ENCODE measurements around the gene USHBP1. TPM values are rescaled to one million over a fixed set of nuclear protein-coding genes. Genes with fewer than 3 reads are reported as not detected.

USHBP1 gene
- total and polyA plus RNA-seq, 2 of the 4 experiments (the other 2 are of a cell fraction) = not detected

DNA sequence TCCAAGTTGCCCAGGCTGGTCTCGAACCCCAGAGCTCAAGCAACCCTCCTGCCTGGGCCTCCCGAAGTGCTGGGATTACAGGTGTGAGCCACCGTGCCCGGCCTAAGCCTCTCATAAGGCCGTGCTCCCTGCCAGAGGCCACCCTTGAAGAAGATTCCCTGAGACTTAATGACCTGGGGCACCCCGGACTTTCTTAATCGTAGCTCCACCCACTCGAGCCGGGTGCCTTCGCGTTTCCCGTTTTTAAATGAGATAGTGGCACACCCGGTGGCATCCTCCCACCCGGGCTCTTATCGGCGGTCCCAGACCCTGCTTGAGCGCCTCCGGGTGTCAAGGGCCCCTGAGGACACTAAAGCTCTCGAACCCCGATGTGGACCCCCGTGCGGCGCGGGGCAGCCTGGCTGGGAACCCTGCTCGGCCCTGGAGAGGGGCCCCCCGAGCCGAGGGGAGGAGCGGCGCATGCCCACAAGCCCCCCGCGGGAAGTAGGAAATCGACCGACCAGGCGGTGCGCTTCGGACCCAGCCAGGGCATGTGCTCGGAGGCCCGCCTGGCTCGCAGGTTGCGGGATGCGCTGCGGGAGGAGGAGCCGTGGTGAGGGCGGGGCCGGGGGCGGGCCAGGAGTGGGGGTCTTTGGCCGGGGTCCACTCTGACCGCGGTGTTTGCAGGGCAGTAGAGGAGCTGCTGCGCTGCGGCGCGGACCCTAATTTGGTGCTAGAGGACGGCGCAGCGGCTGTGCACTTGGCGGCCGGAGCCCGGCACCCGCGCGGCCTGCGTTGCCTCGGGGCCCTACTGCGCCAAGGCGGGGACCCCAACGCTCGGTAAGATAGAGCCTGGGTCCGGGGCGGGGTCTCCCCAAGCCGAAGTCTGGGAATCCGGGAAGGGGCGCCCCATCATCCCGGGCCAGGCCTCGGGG lies 17.1 kb upstream of the USHBP1 start, which contains the start of gene ANKLE1:
Gene ANKLE1 (plus strand): TSS at position 511 of the 914 bp plus-strand sequence. CDS start 20 bp downstream, at position 531.
- Histone ChIP-seq H4K91ac (ENCODE audit: insufficient read depth, low read depth, low read length) (no peak within 1 kb of the TSS), H3K4me1 (ENCODE audit: control insufficient read depth, insufficient read depth, low read length) (no peaks in the 10 kb centered on the region), H3K56ac (ENCODE audit: extremely low read depth, insufficient read depth, low read length) (no peak within 1 kb of the TSS), H3K4ac (ENCODE audit: low read depth, low read length) (no peak within 1 kb of the TSS; the same call in 1 of the 2 replicates), H3K9me3 (ENCODE audit: control insufficient read depth, insufficient read depth, low read length) (no peaks in the 10 kb centered on the region), H3K9me1 (ENCODE audit: insufficient read depth, low read length) (no peaks in the 10 kb centered on the region), H3K27ac (ENCODE audit: insufficient read depth, low read length) (no peak within 1 kb of the TSS), H4K8ac (ENCODE audit: low read depth in 2 of 2, low read length in 2 of 2) (peak within 1 kb of the TSS in 1 of 2 experiments; percentile 24; a peak in 2 of 4 replicates), H3K27me3 (ENCODE audit: control insufficient read depth, insufficient read depth, low read length) (no peaks in the 10 kb centered on the region), H3K4me3 (ENCODE audit: insufficient read depth, low read depth, low read length) (peak within 1 kb of the TSS; percentile 32), H2AFZ (replicated peaks; ENCODE audit: low read length, poor library complexity) (peak within 1 kb of the TSS; percentile 79), H3K23ac (ENCODE audit: low read depth, low read length) (no peak within 1 kb of the TSS), H2BK15ac (ENCODE audit: low read depth, low read length) (no peak within 1 kb of the TSS), H4K20me1 (ENCODE audit: insufficient read depth, low read length) (no peaks in the 10 kb centered on the region), H3K36me3 (ENCODE audit: control insufficient read depth, insufficient read depth, low read length) (peaks cover 13% of the 10 kb centered on the region), H2BK20ac (ENCODE audit: low read depth, low read length) (no peak within 1 kb of the TSS), H3K4me2 (ENCODE audit: low read depth, low read length) (peak within 1 kb of the TSS; percentile 72), H2BK120ac (ENCODE audit: low read depth, low read length) (no peak within 1 kb of the TSS), H3K14ac (replicated peaks; ENCODE audit: low read depth, low read length) (0 out of 2 replicates have a peak within 1 kb of the TSS, but pooled peaks have one; percentile 40), H3K79me1 (ENCODE audit: low read depth in 1 of 2, low read length in 2 of 2) (no peaks in the 10 kb centered on the region), H3K9ac (ENCODE audit: low read depth, low read length) (no peak within 1 kb of the TSS), H3K18ac (ENCODE audit: low read depth, low read length) (no peak within 1 kb of the TSS), H2AK5ac (ENCODE audit: low read depth, low read length) (no peak within 1 kb of the TSS), H2BK5ac (ENCODE audit: low read depth, low read length, poor library complexity, severe bottlenecking) (no peak within 1 kb of the TSS), H2AK9ac (replicated peaks; ENCODE audit: low read depth, low read length, poor library complexity) (peak within 1 kb of the TSS; percentile 62), H4K5ac (ENCODE audit: low read depth, low read length) (no peak within 1 kb of the TSS)
- ATAC-seq (ENCODE audit: low read depth) (peak; percentile 31), DNase-seq (no peak)
- ChIA-PET POLR2A (ENCODE audit: unreplicated experiment) (no interaction called here), CTCF (interaction anchor here (0.6 to 1.2 kb wide), 2 partner anchors 47 to 179 kb away, joined by 3 to 4 read pairs; no protein-coding TSS in a partner anchor)
- no peak for TF ChIP-seq FOS (IDR thresholded peaks at IDR 0.05; ENCODE audit: low read depth, low read length)
- no peak for TF ChIP-seq RAD21 (IDR thresholded peaks at IDR 0.05; ENCODE audit: low read length)
- no peak for TF ChIP-seq MAFK (IDR thresholded peaks at IDR 0.05; ENCODE audit: low read depth, low read length)
- no peak for TF ChIP-seq SMC3 (IDR thresholded peaks at IDR 0.05; ENCODE audit: low read depth, low read length)
- TF ChIP-seq POLR2A (IDR thresholded peaks at IDR 0.05; ENCODE audit: low read depth, low read length) = no peak
- no peak for TF ChIP-seq BHLHE40 (IDR thresholded peaks at IDR 0.05; ENCODE audit: low read depth, low read length)
- intact Hi-C loops (cut with micrococcal nuclease) = loop anchor here (1.0 to 10.0 kb wide), 4 partner anchors 76 to 507 kb away; no protein-coding TSS in a partner anchor
- WGBS, 2 experiments (ENCODE audit: extremely low coverage in 2 of 2, insufficient read length in 1 of 2) = 17% methylated on average over 57 of the region's 75 CpGs; no CpG with 5 or more reads in 1 of the 2 experiments
- no TSS peak for BruUV-seq (replicated peaks)
- dilution Hi-C loops (cut with HindIII; ENCODE audit: low sequenced_read_pairs, unreplicated experiment) = no loop called here
- in situ Hi-C loops (cut with MboI; ENCODE audit: low sequenced_read_pairs) = loop anchor here (10.0 kb wide), 1 partner anchor 77 kb away; no protein-coding TSS in a partner anchor
